ENCODE data around the gene GPR146.

The GPR146 gene

GRCh38 chr7:1081931-1082401 is 37.6 kb downstream of the GPR146 start:
- Histone ChIP-seq H3K27me3 (no peaks in the 10 kb centered on the region), H3K4me3 (no peak overlapping the region), H3K27ac (no peak overlapping the region), H3K4me1 (peaks cover 0 to 19% (median 15%) of the 10 kb centered on the region in 4 donors), H3K9me3 (no peaks in the 10 kb centered on the region), H3K36me3 (no peaks in the 10 kb centered on the region)
- TF ChIP-seq, protein P1, sequence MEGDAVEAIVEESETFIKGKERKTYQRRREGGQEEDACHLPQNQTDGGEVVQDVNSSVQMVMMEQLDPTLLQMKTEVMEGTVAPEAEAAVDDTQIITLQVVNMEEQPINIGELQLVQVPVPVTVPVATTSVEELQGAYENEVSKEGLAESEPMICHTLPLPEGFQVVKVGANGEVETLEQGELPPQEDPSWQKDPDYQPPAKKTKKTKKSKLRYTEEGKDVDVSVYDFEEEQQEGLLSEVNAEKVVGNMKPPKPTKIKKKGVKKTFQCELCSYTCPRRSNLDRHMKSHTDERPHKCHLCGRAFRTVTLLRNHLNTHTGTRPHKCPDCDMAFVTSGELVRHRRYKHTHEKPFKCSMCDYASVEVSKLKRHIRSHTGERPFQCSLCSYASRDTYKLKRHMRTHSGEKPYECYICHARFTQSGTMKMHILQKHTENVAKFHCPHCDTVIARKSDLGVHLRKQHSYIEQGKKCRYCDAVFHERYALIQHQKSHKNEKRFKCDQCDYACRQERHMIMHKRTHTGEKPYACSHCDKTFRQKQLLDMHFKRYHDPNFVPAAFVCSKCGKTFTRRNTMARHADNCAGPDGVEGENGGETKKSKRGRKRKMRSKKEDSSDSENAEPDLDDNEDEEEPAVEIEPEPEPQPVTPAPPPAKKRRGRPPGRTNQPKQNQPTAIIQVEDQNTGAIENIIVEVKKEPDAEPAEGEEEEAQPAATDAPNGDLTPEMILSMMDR (IDR thresholded peaks at IDR 0.05): no peak
- intact Hi-C loops (cut with DNase I; ENCODE audit: low total_unique reads): no loop called here
- no peak for DNase-seq

DNA sequence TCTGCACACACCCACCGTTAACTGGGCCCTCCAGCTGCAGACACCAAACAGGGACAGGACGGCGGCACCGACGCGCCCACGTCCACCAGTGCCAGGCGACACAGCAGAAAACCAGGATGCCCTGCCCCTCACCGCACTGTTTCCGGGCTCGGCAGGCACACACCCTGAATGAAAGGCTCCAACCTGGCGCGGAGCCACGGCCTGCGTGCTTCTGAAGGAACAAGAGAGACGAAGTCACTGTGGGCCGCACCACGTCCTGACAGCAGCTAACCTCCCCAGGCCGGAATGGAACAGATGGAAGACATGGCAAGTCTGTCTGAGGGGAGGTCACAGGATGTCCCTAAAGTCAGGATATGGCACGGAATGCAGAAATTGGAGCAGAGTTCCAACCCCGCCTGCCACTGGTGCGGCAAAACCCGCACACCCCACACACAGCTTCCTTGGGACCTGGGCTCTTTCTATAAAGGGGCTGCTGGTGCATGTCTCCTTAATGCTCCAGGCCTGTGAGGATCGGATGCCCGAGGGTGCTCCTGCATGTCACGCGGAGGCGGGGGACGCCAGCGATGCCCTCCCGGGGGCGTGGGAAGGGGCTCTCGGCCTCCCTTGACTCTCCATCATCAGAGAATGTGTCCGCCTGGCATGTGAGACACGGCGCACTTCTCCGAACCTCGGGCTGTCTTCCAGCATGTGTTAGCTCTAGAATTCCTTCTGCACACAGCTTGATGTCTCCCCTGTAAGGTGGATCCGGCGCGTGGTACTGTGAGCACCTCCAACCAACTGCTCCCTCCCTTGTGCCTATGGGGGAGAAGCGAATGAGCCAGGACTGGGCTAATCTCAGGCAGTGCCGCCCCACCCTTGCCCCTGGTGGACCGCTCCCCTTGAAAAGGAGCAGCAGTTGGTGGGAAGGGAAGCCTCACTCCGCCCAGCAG is 39.6 kb downstream of the GPR146 start:
- intact Hi-C loops (cut with DNase I; ENCODE audit: low total_unique reads): no loop called here
- H3K4me1 ChIP-seq: peaks cover 0 to 38% (median 32%) of the 10 kb centered on the region in 4 donors
- no peak overlapping the region for H3K4me3 ChIP-seq
- no peak overlapping the region for H3K27ac ChIP-seq
- H3K36me3 ChIP-seq: no peaks in the 10 kb centered on the region
- H3K27me3 ChIP-seq: no peaks in the 10 kb centered on the region
- TF ChIP-seq, protein P1 (IDR thresholded peaks at IDR 0.05): no peak
- H3K9me3 ChIP-seq: no peaks in the 10 kb centered on the region
- DNase-seq: no peak

GRCh38 chr7:1085266-1085665 is 40.9 kb downstream of the GPR146 start:
- H3K4me3 ChIP-seq: no peak overlapping the region
- no peaks in the 10 kb centered on the region for H3K27me3 ChIP-seq
- H3K36me3 ChIP-seq: no peaks in the 10 kb centered on the region
- no peak for DNase-seq
- TF ChIP-seq, protein P1 (IDR thresholded peaks at IDR 0.05): no peak
- H3K4me1 ChIP-seq: peaks cover 0 to 38% (median 32%) of the 10 kb centered on the region in 4 donors
- H3K9me3 ChIP-seq: no peaks in the 10 kb centered on the region
- intact Hi-C loops (cut with DNase I; ENCODE audit: low total_unique reads): loop anchor here (5.0 kb wide), 3 partner anchors 37 to 332 kb away; a partner anchor contains a TSS
- H3K27ac ChIP-seq: peak overlapping the region in 1 of 2 donors; percentile 81

DNA sequence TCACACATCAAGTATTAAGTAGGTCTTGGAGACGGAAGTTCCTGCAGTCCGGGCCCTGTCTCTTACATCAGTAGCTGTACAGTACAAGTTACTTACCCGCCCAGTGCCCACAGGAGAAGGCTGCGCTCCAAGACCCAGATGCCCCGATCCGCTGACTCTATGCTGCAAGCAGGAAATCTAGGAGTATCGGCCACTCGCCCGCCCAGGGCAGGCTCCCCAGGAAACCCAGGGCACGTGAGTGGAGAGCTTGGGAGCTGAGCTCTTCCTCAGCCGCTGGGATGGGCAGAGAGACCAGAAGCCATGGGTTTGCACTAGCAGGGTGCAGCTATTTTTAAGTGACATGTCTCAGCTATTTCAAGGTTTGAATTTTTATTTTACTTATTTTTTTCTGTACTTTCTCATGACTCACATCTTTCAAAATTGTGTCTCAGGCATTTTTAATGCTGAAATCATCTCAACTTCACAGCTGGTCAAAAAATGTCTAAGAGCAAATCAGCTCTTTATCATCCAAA is 41.6 kb downstream of the GPR146 start:
- intact Hi-C loops (cut with DNase I; ENCODE audit: low total_unique reads): loop anchor here (5.0 kb wide), 3 partner anchors 36 to 331 kb away; a partner anchor contains a TSS
- H3K27ac ChIP-seq: peak overlapping the region; percentile 78 to 81
- DNase-seq: peak in 1 of 2 donors; percentile 87
- no peaks in the 10 kb centered on the region for H3K9me3 ChIP-seq
- TF ChIP-seq, protein P1 (IDR thresholded peaks at IDR 0.05): no peak
- H3K4me1 ChIP-seq: peaks cover 0 to 38% (median 32%) of the 10 kb centered on the region in 4 donors
- no peaks in the 10 kb centered on the region for H3K27me3 ChIP-seq
- no peak overlapping the region for H3K4me3 ChIP-seq
- peaks cover 0 to under 1% (median 0%) of the 10 kb centered on the region in 3 donors for H3K36me3 ChIP-seq

- Histone ChIP-seq H3K27ac (peak overlapping the region; percentile 78 to 81), H3K4me3 (peak overlapping the region; percentile 46 to 53), H3K27me3 (no peaks in the 10 kb centered on the region), H3K9me3 (no peaks in the 10 kb centered on the region), H3K4me1 (peaks cover 0 to 38% (median 32%) of the 10 kb centered on the region in 4 donors), H3K36me3 (peaks cover 5 to 10% (median 6%) of the 10 kb centered on the region in 3 donors)
- intact Hi-C loops (cut with DNase I; ENCODE audit: low total_unique reads): loop anchor here (5.0 kb wide), 3 partner anchors 35 to 330 kb away; a partner anchor contains a TSS
- DNase-seq: peak; percentile 74 to 83
- TF ChIP-seq, protein P1 (IDR thresholded peaks at IDR 0.05): peak; percentile 86 to 90
These were observed 42.5 kb downstream of the GPR146 start for GRCh38 chr7:1086588-1087464.
